K562 (cell line): ENCODE data around the gene ADD1. TPM values are rescaled to one million over a fixed set of nuclear protein-coding genes. Genes with fewer than 3 reads are reported as not detected.

Source experiments
- C11orf30 ChIP-seq: fragments of 450-650 bp; IDR thresholded peaks from 2 replicates; pipeline ENCODE4 v1.6.1; 2016; ENCODE audit warnings: low read depth, mild to moderate bottlenecking
- ERF ChIP-seq: fragments of 450-650 bp; formaldehyde crosslinking; IDR thresholded peaks from 2 replicates; pipeline ENCODE4 v1.4.0; 2020; ENCODE audit warnings: mild to moderate bottlenecking, mixed read lengths
- FOXK2 ChIP-seq, 2 experiments: fragments of 450-650 bp; IDR thresholded peaks in 1 of 2; conservative IDR thresholded peaks in 1 of 2; 2 replicates each; pipeline ENCODE4 v1.6.1; 2016; ENCODE audit warnings: low read depth in 2 of 2, mild to moderate bottlenecking in 1 of 2
- GABPA ChIP-seq: fragments of 200-800 bp; sonication (Bioruptor generic); conservative IDR thresholded peaks from 2 replicates; pipeline ENCODE4 v1.6.1; 2016; ENCODE audit warnings: low read depth, missing genetic modification characterization, missing compliant biosample characterization
- HDAC8 ChIP-seq: fragments of 450-650 bp; IDR thresholded peaks from 2 replicates; pipeline ENCODE4 v1.6.1; 2016; ENCODE audit warnings: mild to moderate bottlenecking, missing genetic modification characterization, moderate library complexity, missing compliant biosample characterization
- HMG20A ChIP-seq: fragments of 450-650 bp; formaldehyde crosslinking; conservative IDR thresholded peaks from 2 replicates; pipeline ENCODE4 v1.4.0; 2020; ENCODE audit warnings: mild to moderate bottlenecking, mixed read lengths
- KAT8 ChIP-seq: fragments of 450-650 bp; IDR thresholded peaks from 2 replicates; pipeline ENCODE4 v1.6.1; 2016; ENCODE audit warnings: low read depth, mild to moderate bottlenecking
- MAFK ChIP-seq: IDR thresholded peaks from 2 replicates; pipeline ENCODE4 v1.6.1; 2011; ENCODE audit warnings: low read length, improper control_type of control experiment
- MYC ChIP-seq, 2 experiments: fragments of 250-450 bp in 1 of 2; sonication (Bioruptor Pico) in 1 of 2; IDR thresholded peaks; 2 replicates each; pipeline versions ENCODE4 v1.5.1 to v1.6.1; 2012 to 2021; ENCODE audit warnings: low read depth in 2 of 2, borderline replicate concordance in 1 of 2, improper control_type of control experiment in 1 of 2, low read length in 1 of 2, mild to moderate bottlenecking in 1 of 2, moderate library complexity in 1 of 2
- NBN ChIP-seq: fragments of 450-650 bp; IDR thresholded peaks from 2 replicates; pipeline ENCODE4 v1.6.1; 2016; ENCODE audit warnings: low read depth, mild to moderate bottlenecking
- NFE2L1 ChIP-seq: fragments of 450-650 bp; IDR thresholded peaks from 2 replicates; pipeline ENCODE4 v1.6.1; 2016; ENCODE audit warnings: missing genetic modification characterization, low read depth, mild to moderate bottlenecking, missing compliant biosample characterization, moderate library complexity, borderline replicate concordance
- NFIC ChIP-seq: fragments of 450-650 bp; IDR thresholded peaks from 2 replicates; pipeline ENCODE4 v1.6.1; 2017; ENCODE audit warnings: mild to moderate bottlenecking, inconsistent platforms
- RBBP5 ChIP-seq: fragments of 200-600 bp; sonication (generic); IDR thresholded peaks from 2 replicates; pipeline ENCODE4 v1.6.1; 2012; ENCODE audit warnings: borderline replicate concordance, mild to moderate bottlenecking, low read length, control low read depth, inconsistent platforms; ENCODE audit not compliant: insufficient read depth, poor library complexity, severe bottlenecking
- SMARCA4 ChIP-seq: fragments of 450-650 bp; IDR thresholded peaks from 2 replicates; pipeline ENCODE4 v1.6.1; 2016
- SRSF3 ChIP-seq: fragments of 200-400 bp; formaldehyde crosslinking; IDR thresholded peaks from 2 replicates; pipeline ENCODE4 v1.6.1; 2016; ENCODE audit warnings: mild to moderate bottlenecking, low read length, moderate library complexity; ENCODE audit not compliant: insufficient read depth
- TCF15 ChIP-seq: fragments of 250-450 bp; sonication (Bioruptor Pico); IDR thresholded peaks from 2 replicates; pipeline ENCODE4 v1.8.0; 2022; ENCODE audit warnings: moderate library complexity, mild to moderate bottlenecking, inconsistent platforms
- TEAD4 ChIP-seq, 2 experiments: sonication (generic) in 1 of 2; formaldehyde crosslinking in 1 of 2; IDR thresholded peaks; 2 replicates each; pipeline versions ENCODE4 v1.6.1 to v1.8.0; 2012 to 2022; ENCODE audit warnings: borderline replicate concordance in 1 of 2, inconsistent platforms in 1 of 2, low read length in 1 of 2, mild to moderate bottlenecking in 1 of 2, missing genetic modification reagents in 1 of 2
- ZNF444 ChIP-seq: fragments of 250-450 bp; sonication (Bioruptor Pico); IDR thresholded peaks from 2 replicates; pipeline ENCODE4 v1.4.0; 2020; ENCODE audit warnings: mild to moderate bottlenecking, moderate library complexity
- polyA plus RNA-seq, 8 experiments: library from polyadenylated mRNA; depleted of rRNA in 4 of 8; stranded (reverse) in 5 of 8; unstranded in 3 of 8; fragments of >200 nt; fragmentation: Nextera tagmentation in 2 of 8; fragmentation: Illumina TruSeq in 1 of 8; extraction: Ambion mirVana in 2 of 8; extraction: Trizol in 1 of 8; gene quantifications; 2 replicates each; pipeline versions ENCODE4 v1.2.1 to v1.2.3, GENCODE V29; 2011 to 2014; ENCODE audit warnings: inconsistent platforms in 1 of 8, missing spikeins in 1 of 8
- total RNA-seq, 7 experiments: library from RNA; depleted of rRNA in 6 of 7; stranded (reverse); fragments of >200 nt in 6 of 7; fragmentation: Illumina TruSeq in 2 of 7; extraction: Trizol in 2 of 7; gene quantifications; 2 replicates each; pipeline versions ENCODE4 v1.2.1 to v1.2.3, GENCODE V29; 2011 to 2021; ENCODE audit warnings: low replicate concordance in 1 of 7
- TF ChIP-seq, protein P1 (sequence below): fragments of 250-450 bp; sonication (Bioruptor Pico); IDR thresholded peaks from 2 replicates; pipeline ENCODE4 v1.4.0; 2020
- TF ChIP-seq, protein P2 (sequence below): conservative IDR thresholded peaks from 2 replicates; pipeline ENCODE4 v1.6.1; 2011; ENCODE audit warnings: low read depth, mild to moderate bottlenecking, low read length; ENCODE audit not compliant: control insufficient read depth

ADD1 gene
- total and polyA plus RNA-seq, 9 of the 15 experiments (the other 6 are each of a cell fraction or from before 2014, with no cell fraction given): 17.5 to 153 (median 74.0) TPM

GRCh38 chr4:2794486-2795299, 49.0 kb upstream of the ADD1 start (continued):
- TF ChIP-seq, protein P1, sequence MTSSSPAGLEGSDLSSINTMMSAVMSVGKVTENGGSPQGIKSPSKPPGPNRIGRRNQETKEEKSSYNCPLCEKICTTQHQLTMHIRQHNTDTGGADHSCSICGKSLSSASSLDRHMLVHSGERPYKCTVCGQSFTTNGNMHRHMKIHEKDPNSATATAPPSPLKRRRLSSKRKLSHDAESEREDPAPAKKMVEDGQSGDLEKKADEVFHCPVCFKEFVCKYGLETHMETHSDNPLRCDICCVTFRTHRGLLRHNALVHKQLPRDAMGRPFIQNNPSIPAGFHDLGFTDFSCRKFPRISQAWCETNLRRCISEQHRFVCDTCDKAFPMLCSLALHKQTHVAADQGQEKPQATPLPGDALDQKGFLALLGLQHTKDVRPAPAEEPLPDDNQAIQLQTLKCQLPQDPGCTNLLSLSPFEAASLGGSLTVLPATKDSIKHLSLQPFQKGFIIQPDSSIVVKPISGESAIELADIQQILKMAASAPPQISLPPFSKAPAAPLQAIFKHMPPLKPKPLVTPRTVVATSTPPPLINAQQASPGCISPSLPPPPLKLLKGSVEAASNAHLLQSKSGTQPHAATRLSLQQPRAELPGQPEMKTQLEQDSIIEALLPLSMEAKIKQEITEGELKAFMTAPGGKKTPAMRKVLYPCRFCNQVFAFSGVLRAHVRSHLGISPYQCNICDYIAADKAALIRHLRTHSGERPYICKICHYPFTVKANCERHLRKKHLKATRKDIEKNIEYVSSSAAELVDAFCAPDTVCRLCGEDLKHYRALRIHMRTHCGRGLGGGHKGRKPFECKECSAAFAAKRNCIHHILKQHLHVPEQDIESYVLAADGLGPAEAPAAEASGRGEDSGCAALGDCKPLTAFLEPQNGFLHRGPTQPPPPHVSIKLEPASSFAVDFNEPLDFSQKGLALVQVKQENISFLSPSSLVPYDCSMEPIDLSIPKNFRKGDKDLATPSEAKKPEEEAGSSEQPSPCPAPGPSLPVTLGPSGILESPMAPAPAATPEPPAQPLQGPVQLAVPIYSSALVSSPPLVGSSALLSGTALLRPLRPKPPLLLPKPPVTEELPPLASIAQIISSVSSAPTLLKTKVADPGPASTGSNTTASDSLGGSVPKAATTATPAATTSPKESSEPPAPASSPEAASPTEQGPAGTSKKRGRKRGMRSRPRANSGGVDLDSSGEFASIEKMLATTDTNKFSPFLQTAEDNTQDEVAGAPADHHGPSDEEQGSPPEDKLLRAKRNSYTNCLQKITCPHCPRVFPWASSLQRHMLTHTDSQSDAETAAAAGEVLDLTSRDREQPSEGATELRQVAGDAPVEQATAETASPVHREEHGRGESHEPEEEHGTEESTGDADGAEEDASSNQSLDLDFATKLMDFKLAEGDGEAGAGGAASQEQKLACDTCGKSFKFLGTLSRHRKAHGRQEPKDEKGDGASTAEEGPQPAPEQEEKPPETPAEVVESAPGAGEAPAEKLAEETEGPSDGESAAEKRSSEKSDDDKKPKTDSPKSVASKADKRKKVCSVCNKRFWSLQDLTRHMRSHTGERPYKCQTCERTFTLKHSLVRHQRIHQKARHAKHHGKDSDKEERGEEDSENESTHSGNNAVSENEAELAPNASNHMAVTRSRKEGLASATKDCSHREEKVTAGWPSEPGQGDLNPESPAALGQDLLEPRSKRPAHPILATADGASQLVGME: no peak
- TF ChIP-seq HDAC8: 0 out of 2 replicates have a peak, but pooled peaks have one; percentile 35
- TF ChIP-seq HMG20A: no peak
- 0 out of 2 replicates have a peak, but pooled peaks have one; percentile 41 for TF ChIP-seq NFIC
- peak; percentile 78 for TF ChIP-seq GABPA
- TF ChIP-seq RBBP5: no peak
- TF ChIP-seq NFE2L1: no peak
- TF ChIP-seq MYC (IDR thresholded peaks at IDR 0.05; ENCODE audit: low read depth, low read length): peak; percentile 62; the same call in 1 of the 2 replicates
- no peak for TF ChIP-seq MYC (CRISPR knock-in tag; IDR thresholded peaks at IDR 0.05; ENCODE audit: borderline replicate concordance, low read depth)
- TF ChIP-seq MAFK: peak; percentile 87
- no peak for TF ChIP-seq ERF (CRISPR knock-in tag)
- TF ChIP-seq C11orf30: peak; percentile 94
- no peak for TF ChIP-seq TEAD4 (IDR thresholded peaks at IDR 0.05; ENCODE audit: low read length)
- TF ChIP-seq TEAD4 (CRISPR knock-in tag; IDR thresholded peaks at IDR 0.05; ENCODE audit: borderline replicate concordance): no peak
- TF ChIP-seq FOXK2 (conservative IDR thresholded peaks at IDR 0.05 in 1 of 2, IDR thresholded peaks at IDR 0.05 in 1 of 2; ENCODE audit: low read depth in 2 of 2): no peak
- TF ChIP-seq SRSF3: no peak
- TF ChIP-seq, protein P2, sequence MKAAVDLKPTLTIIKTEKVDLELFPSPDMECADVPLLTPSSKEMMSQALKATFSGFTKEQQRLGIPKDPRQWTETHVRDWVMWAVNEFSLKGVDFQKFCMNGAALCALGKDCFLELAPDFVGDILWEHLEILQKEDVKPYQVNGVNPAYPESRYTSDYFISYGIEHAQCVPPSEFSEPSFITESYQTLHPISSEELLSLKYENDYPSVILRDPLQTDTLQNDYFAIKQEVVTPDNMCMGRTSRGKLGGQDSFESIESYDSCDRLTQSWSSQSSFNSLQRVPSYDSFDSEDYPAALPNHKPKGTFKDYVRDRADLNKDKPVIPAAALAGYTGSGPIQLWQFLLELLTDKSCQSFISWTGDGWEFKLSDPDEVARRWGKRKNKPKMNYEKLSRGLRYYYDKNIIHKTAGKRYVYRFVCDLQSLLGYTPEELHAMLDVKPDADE: no peak
- TF ChIP-seq ZNF444 (CRISPR knock-in tag): no peak
- TF ChIP-seq KAT8: no peak
- no peak for TF ChIP-seq NBN
- TF ChIP-seq SMARCA4: no peak
- TF ChIP-seq TCF15 (CRISPR knock-in tag): no peak
